ENCODE measurements around the gene GDE1.

The GDE1 gene

DNA sequence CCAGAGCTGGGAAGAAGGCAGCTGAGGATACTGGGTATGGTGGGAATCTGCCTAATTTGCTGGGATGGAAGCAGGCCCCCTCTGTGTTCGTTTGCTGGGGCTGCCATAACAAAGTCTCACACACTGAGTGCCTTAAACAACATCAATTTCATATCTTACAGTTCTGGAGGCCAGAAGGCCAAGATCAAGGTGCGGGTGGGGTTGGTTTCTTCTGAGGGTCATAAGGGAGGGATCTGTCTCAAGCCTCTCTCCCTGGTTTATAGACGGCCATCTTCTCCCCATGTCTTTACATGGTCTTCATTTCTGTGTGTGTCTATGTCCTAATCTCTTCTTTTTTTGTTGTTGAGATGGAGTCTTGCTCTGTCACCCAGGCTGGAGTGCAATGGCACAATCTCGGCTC is 35.8 kb downstream of the GDE1 start:
- Mint-ChIP-seq H3K27me3 (peaks cover under 1% of the 10 kb centered on the region), H3K9me3 (no peaks in the 10 kb centered on the region), H3K27ac (no peak overlapping the region), H3K4me3 (no peak overlapping the region), H3K4me1 (no peaks in the 10 kb centered on the region), H3K36me3 (ENCODE audit: low read depth) (no peaks in the 10 kb centered on the region)
- no peak for DNase-seq
- ATAC-seq: no peak

DNA sequence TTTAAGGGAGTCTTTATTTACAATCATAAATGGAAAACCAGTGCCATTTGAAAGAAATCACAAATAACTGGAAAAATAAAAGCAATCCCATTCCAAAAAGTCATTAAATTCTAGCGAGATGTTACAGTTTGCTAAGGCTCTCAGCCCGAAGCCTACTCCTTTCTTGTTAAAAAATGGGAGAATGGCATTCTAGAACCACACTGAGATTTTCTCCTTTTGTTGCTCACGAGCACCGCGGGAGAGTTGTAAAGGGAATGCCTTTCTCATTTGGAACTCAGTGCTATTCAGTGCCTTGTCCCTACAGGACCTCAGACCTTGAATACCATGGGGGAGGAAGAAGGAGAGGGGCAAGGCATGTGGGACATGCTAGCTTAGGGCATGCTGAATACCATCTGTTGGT is 36.3 kb downstream of the GDE1 start:
- Mint-ChIP-seq H3K27me3 (peaks cover 2% of the 10 kb centered on the region), H3K4me3 (no peak overlapping the region), H3K9me3 (no peaks in the 10 kb centered on the region)

DNA sequence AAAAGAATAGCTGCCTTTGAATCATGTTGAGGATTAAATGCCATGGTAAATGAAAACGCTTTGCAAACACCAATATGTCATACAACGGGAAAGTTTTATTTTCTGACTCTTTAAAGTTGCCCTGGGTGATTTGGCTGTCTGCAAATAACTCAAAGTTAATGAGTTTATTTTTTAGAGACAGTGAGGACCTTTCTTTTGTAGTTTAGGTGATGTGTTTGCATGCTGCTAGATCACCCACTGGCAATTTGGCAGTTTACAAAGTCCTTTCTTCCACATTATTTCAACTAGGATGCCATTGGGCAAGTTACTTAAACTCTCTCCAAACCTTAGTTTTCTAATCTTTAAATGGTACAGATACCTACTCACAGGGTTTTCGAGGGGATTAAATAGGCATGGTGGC is 37.8 kb downstream of the GDE1 start:
- Mint-ChIP-seq H3K27ac (no peak overlapping the region), H3K4me3 (no peak overlapping the region), H3K4me1 (no peaks in the 10 kb centered on the region), H3K9me3 (no peaks in the 10 kb centered on the region), H3K36me3 (ENCODE audit: low read depth) (no peaks in the 10 kb centered on the region), H3K27me3 (peaks cover 2% of the 10 kb centered on the region)
- no peak for ATAC-seq
- DNase-seq: no peak

More for the DNA sequence above, 36.3 kb downstream of the GDE1 start:
- no peaks in the 10 kb centered on the region for H3K36me3 Mint-ChIP-seq (ENCODE audit: low read depth)
- ATAC-seq (no peak), DNase-seq (no peak)
- no peak overlapping the region for H3K27ac Mint-ChIP-seq
- no peaks in the 10 kb centered on the region for H3K4me1 Mint-ChIP-seq

DNA sequence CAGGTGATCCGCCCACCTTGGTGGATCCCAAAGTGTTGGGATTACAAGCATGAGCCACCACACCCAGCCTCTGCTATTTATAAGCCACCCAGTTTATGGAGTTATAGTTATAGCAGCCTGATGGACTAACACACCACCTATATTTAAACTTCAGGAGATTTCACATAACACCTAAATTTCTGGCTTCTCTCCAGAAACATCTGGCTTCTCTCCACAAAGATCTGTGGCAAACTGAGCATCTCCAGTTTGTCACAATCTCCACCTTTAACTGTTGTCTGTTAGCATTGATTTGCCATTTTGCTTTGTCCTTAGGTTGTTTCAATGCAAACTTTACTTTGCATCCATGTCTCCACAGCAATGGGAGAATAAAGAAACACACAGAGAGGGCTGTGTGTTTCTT is 39.6 kb downstream of the GDE1 start:
- no peak overlapping the region for H3K27ac Mint-ChIP-seq
- H3K9me3 Mint-ChIP-seq: no peaks in the 10 kb centered on the region
- H3K36me3 Mint-ChIP-seq (ENCODE audit: low read depth): no peaks in the 10 kb centered on the region
- no peaks in the 10 kb centered on the region for H3K4me1 Mint-ChIP-seq
- H3K27me3 Mint-ChIP-seq: peaks cover 2% of the 10 kb centered on the region
- DNase-seq (no peak), ATAC-seq (no peak)
- H3K4me3 Mint-ChIP-seq: no peak overlapping the region

DNA sequence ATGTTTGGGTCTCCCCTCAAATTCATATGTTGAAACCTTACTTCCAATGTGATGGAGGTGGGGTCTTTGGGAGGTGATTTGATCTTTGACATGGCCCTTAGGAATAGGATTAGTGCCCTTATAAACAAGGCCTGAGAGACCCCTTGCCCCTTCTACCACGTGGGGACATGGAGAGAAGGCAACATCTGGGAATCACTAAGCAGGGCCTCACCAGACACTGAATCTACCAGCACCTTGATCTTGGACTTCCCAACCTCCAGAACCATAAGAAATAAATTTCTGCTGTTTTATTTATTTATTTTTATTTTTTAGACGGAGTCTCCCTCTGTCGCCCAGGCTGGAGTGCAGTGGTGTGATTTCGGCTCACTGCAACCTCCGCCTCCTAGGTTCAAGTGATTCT is 40.1 kb downstream of the GDE1 start:
- DNase-seq (no peak), ATAC-seq (no peak)
- Mint-ChIP-seq H3K27ac (no peak overlapping the region), H3K4me3 (no peak overlapping the region), H3K36me3 (ENCODE audit: low read depth) (no peaks in the 10 kb centered on the region), H3K9me3 (no peaks in the 10 kb centered on the region), H3K27me3 (peaks cover 2% of the 10 kb centered on the region), H3K4me1 (no peaks in the 10 kb centered on the region)

DNA sequence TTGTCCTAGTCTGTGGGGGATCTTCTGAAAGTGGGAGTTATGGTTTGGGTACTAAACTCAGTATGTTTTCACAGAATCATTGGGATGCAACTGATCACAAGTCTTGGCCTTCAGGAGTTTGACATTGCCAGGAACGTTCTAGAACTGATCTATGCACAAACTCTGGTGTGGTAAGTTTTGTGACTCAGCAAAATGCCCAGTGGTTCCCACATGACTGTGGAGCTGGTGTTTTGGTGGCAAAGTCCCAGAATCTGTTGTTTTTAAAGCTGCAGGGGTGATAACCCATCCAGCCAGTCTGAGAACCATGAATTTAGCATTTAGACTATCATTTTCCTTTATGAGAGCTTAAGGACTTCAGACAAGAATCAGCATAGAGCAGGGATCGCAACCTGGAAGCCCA is 40.6 kb downstream of the GDE1 start:
- ATAC-seq: no peak
- Mint-ChIP-seq H3K4me1 (no peaks in the 10 kb centered on the region), H3K27me3 (peaks cover 2% of the 10 kb centered on the region), H3K4me3 (no peak overlapping the region), H3K27ac (no peak overlapping the region), H3K9me3 (no peaks in the 10 kb centered on the region), H3K36me3 (ENCODE audit: low read depth) (no peaks in the 10 kb centered on the region)
- DNase-seq: no peak

DNA sequence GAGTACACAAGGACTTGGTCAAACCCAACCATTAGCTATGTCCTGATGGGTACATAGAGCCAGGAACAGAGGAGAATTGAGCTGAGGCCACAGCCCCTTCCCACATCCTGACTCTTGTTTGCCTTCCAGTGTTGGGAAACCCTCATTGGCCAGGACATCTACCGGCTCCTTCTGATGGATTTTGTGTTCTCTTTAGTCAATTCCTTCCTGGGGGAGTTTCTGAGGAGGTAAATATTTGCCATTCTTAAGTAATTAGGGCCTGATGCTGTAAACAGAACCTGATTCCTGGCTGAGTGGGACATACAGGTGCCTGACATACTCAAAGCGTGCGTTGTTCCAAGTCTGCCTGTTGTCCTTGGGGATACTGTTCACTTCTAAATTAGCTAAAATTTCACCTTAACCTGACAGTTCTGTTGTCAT is 42.6 kb downstream of the GDE1 start:
- Mint-ChIP-seq H3K27me3 (peaks cover 2% of the 10 kb centered on the region), H3K9me3 (no peaks in the 10 kb centered on the region), H3K4me3 (no peak overlapping the region), H3K4me1 (no peaks in the 10 kb centered on the region), H3K36me3 (ENCODE audit: low read depth) (no peaks in the 10 kb centered on the region), H3K27ac (no peak overlapping the region)
- no peak for DNase-seq
- no peak for ATAC-seq

DNA sequence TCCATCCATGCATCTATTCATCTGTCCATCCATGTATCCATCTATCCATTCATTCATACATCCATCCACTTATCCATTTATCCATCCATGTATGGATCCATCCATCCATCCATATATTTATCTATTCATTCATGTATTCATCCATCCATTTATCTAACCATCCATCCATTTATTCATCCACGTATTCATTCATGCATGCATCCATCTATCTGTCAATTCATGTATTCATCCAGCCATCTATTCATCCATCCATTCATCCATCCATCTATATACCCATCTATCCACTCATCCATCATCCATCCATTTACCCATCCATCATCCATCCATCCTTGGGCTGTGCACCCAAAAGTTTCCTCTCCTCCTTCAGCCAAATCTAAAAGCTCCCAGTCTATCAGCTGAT is 43.4 kb downstream of the GDE1 start:
- H3K4me3 Mint-ChIP-seq: no peak overlapping the region

DNA sequence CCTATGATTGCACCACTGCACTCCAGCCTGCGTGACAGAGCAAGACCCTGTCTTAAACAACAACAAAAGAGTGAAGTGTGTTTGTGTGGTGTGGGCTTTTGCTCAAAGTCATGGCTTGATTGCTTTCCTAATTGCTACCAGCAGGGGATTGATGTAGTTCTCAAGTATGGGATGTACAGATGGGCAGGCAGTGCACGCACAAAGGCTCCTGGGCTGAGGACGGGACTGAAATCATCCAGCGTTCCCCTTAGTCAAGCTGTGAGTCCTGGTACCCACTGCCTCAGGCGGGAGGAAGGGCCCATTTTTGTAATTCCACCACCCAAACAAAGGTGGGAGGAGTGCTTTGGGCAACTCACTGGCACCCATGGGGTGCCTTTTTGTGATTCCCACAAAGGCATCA is 47.3 kb downstream of the GDE1 start:
- Mint-ChIP-seq H3K27ac (no peak overlapping the region), H3K9me3 (no peaks in the 10 kb centered on the region), H3K36me3 (ENCODE audit: low read depth) (no peaks in the 10 kb centered on the region), H3K4me3 (no peak overlapping the region), H3K27me3 (peaks cover 6% of the 10 kb centered on the region), H3K4me1 (no peaks in the 10 kb centered on the region)
- no peak for ATAC-seq
- no peak for DNase-seq

More for the DNA sequence above, 43.4 kb downstream of the GDE1 start:
- H3K27ac Mint-ChIP-seq: no peak overlapping the region
- H3K27me3 Mint-ChIP-seq: peaks cover 2% of the 10 kb centered on the region
- no peak for ATAC-seq
- no peaks in the 10 kb centered on the region for H3K9me3 Mint-ChIP-seq
- H3K36me3 Mint-ChIP-seq (ENCODE audit: low read depth): no peaks in the 10 kb centered on the region
- H3K4me1 Mint-ChIP-seq: no peaks in the 10 kb centered on the region
- DNase-seq: no peak

DNA sequence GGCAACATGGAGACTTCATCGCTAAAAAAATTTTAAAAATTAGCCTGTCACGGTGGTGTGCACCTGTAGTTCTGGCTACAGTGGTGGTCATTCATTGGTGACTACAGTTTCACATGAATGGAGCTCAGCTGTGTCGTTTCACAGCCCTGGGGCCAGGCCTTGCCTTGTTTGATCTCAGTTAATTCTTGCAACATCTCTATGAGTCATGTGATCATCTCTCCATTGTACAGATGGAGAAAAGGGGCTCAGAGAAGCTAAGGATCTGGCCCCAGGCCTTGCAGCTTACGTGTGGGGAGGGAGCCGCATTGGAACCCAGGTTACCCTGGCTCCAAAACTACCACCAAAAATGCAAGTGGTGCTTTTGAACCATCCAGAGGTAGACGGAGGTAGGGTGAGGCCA is 49.4 kb downstream of the GDE1 start:
- H3K4me3 Mint-ChIP-seq: no peak overlapping the region
- DNase-seq (no peak), ATAC-seq (no peak)
- peaks cover 6% of the 10 kb centered on the region for H3K27me3 Mint-ChIP-seq
- H3K36me3 Mint-ChIP-seq (ENCODE audit: low read depth): no peaks in the 10 kb centered on the region
- no peaks in the 10 kb centered on the region for H3K9me3 Mint-ChIP-seq
- H3K4me1 Mint-ChIP-seq: no peaks in the 10 kb centered on the region
- H3K27ac Mint-ChIP-seq: no peak overlapping the region

DNA sequence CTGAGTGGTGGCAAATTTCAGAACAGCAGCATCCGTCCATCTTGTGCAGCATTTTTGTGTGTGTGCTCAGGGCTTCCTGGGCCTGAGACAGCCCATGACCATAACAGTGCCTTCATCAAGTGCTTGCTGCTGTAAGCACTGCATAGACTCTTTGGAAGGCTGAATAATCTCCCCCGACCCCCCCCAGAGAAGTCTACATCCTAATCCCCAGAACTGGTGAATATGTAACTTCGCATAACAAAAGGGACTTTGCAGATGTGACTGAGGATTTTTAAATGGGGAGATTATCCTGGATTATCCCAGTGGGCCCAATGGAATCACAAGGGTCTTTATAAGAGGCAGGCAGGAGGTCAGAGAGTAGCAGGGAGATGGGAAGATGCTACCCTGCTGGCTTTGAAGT is 53.6 kb downstream of the GDE1 start:
- Mint-ChIP-seq H3K27ac (no peak overlapping the region), H3K9me3 (no peaks in the 10 kb centered on the region), H3K4me3 (no peak overlapping the region), H3K36me3 (ENCODE audit: low read depth) (no peaks in the 10 kb centered on the region), H3K27me3 (peaks cover 6% of the 10 kb centered on the region), H3K4me1 (no peaks in the 10 kb centered on the region)
- no peak for DNase-seq
- ATAC-seq: no peak

DNA sequence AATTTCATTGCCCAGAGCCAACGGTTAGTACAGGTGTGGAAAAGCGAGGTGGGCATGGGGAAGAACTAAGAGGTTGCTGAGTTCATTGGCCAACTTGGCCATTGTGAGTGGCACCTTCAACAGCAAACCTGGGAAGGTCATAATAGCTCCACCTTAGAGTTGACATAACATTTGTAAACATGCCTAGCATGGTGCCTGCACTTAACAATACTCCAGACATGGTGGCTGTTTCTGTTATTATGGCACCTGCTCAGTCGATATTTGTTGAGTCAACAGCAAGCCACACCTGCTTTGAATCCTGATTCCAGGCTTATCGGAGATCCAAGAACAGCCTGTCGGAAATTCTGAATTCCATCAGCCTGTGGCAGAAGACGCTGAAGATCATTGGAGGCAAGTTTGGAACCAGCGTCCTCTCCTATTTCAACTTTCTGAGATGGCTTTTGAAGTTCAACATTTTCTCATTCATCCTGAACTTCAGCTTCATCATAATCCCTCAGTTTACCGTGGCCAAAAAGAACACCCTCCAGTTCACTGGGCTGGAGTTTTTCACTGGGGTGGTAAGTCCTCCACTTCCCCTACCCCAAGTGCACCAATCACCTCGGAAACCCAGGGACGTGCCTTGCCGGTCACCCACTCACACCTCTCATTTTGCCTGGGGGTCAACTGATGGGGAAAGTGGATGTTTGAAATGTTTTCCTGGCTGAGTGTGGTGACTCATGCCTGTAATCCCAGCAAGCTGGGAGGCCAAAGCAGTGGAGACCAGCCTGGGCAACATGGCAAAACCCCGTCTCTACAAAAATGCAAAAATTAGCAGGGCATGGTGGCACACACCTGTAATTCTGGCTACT is 58.2 kb downstream of the GDE1 start:
- no peaks in the 10 kb centered on the region for H3K36me3 Mint-ChIP-seq (ENCODE audit: low read depth)
- H3K4me1 Mint-ChIP-seq: no peaks in the 10 kb centered on the region

DNA sequence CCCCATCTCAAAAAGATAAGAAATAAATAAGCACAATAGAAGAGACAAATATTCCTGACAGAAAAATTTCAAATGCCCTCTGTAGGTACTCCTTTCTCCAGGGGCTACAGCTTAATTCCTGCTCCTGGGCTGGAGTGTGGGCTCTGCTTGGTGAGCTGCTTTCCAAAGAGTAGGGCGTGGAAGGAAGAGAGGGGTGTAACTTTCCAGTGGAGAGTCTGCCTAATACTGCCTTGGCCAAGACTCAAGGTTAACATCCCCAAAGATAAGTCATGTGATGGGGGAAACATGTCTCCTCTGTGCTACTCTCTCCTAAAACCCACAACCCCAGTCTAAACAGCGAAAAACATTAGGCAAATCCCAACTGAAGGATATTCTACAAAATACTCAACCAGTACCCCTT is 61.5 kb downstream of the GDE1 start:
- DNase-seq: no peak
- peaks cover 10% of the 10 kb centered on the region for H3K27me3 Mint-ChIP-seq
- H3K27ac Mint-ChIP-seq: no peak overlapping the region
- H3K36me3 Mint-ChIP-seq (ENCODE audit: low read depth): no peaks in the 10 kb centered on the region
- H3K9me3 Mint-ChIP-seq: no peaks in the 10 kb centered on the region
- H3K4me1 Mint-ChIP-seq: no peaks in the 10 kb centered on the region
- no peak for ATAC-seq
- H3K4me3 Mint-ChIP-seq: no peak overlapping the region

More for the DNA sequence above, 58.2 kb downstream of the GDE1 start:
- no peak for ATAC-seq
- no peak for DNase-seq
- H3K27ac Mint-ChIP-seq: no peak overlapping the region
- H3K4me3 Mint-ChIP-seq: no peak overlapping the region
- no peaks in the 10 kb centered on the region for H3K9me3 Mint-ChIP-seq
- peaks cover 7% of the 10 kb centered on the region for H3K27me3 Mint-ChIP-seq

DNA sequence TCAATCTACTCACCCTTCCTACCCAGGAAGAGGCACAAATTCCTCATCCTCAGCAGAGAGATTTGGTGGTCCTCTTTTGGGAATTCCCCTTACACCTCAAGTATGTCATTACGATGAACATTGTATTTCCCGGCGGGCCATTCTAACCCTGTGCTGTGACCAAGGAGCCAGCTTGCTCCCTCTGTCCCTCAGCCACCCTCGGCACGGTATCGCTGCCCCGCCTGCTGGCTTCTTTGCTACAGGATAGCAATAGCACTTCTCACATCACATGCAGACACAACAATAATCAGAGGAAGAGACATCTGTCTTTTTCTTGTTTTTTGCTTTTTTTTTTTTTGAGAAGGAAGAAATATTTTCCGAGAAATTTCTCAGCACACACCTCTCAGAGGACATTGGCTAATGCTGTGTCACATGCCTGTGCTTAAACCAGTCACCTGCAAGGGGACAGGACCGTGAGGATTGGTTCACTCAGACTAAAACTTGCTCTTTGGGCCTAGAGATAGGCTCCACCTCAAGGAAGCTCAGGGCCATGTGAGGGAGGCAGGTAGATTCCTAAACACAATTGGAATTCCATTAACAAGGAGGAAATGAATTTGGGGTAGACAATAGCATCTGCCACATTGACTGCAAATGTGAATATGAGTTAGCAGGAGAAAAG is 63.0 kb downstream of the GDE1 start:
- no peak overlapping the region for H3K27ac Mint-ChIP-seq
- no peaks in the 10 kb centered on the region for H3K9me3 Mint-ChIP-seq
- ATAC-seq (no peak), DNase-seq (no peak)
- H3K4me3 Mint-ChIP-seq: no peak overlapping the region
- no peaks in the 10 kb centered on the region for H3K36me3 Mint-ChIP-seq (ENCODE audit: low read depth)
- H3K27me3 Mint-ChIP-seq: peaks cover 10% of the 10 kb centered on the region
- H3K4me1 Mint-ChIP-seq: no peaks in the 10 kb centered on the region

All from activated naive CD8-positive, alpha-beta T cell treated with anti-CD3 and anti-CD28 coated beads, Interleukin-2, amount 50 U/mL, for 24 hours (primary cell).